Cardiac fibroblast (primary cell): Measurements from ENCODE around the gene AFF3.
A peak's percentile ranks its signal among the peaks of the same experiment; 100 is the strongest.

ENCODE experiments used
- DNase-seq, 2 donors: peaks; one replicate each; pipeline versions ENCODE4 v3.0.0 to v3.0.0-alpha.2; 2010; ENCODE audit warnings: low read depth in 2 of 2
- H3K4me3 ChIP-seq, 2 donors: replicated peaks in 1 of 2; 1 replicate in 1 of 2; 2 replicates in 1 of 2; pipeline ENCODE4 v1.5.1; 2011; ENCODE audit warnings: low read depth in 2 of 2, low read length in 2 of 2, mild to moderate bottlenecking in 2 of 2, moderate library complexity in 1 of 2
- TF ChIP-seq, protein P1 (sequence below): IDR thresholded peaks from one replicate; pipeline ENCODE4 v1.5.1; 2011; ENCODE audit warnings: low read depth, mild to moderate bottlenecking, low read length, inconsistent platforms

The AFF3 gene

DNA sequence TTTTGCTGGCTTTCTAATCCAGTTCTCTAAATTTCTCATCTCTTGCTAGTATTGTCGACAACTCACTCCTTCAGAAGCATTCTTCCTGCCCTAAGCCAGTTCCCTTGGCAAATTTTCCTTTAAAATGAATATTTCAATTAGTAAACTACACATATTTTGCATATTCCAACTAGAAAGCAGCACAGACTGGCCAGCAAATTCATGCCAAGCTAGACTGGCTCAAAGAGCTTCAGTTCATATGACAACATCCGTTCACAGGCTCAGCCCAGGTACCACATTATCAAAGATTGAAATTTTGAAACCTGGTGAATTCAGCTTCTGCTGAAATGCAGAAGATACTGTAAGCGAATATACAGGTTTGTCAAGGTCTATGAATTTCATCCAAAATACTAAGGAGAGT, 64.5 kb downstream of the AFF3 start:
- DNase-seq, result no peak
- TF ChIP-seq, protein P1, sequence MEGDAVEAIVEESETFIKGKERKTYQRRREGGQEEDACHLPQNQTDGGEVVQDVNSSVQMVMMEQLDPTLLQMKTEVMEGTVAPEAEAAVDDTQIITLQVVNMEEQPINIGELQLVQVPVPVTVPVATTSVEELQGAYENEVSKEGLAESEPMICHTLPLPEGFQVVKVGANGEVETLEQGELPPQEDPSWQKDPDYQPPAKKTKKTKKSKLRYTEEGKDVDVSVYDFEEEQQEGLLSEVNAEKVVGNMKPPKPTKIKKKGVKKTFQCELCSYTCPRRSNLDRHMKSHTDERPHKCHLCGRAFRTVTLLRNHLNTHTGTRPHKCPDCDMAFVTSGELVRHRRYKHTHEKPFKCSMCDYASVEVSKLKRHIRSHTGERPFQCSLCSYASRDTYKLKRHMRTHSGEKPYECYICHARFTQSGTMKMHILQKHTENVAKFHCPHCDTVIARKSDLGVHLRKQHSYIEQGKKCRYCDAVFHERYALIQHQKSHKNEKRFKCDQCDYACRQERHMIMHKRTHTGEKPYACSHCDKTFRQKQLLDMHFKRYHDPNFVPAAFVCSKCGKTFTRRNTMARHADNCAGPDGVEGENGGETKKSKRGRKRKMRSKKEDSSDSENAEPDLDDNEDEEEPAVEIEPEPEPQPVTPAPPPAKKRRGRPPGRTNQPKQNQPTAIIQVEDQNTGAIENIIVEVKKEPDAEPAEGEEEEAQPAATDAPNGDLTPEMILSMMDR, result no peak
- H3K4me3 ChIP-seq, result no peak overlapping the region

DNA sequence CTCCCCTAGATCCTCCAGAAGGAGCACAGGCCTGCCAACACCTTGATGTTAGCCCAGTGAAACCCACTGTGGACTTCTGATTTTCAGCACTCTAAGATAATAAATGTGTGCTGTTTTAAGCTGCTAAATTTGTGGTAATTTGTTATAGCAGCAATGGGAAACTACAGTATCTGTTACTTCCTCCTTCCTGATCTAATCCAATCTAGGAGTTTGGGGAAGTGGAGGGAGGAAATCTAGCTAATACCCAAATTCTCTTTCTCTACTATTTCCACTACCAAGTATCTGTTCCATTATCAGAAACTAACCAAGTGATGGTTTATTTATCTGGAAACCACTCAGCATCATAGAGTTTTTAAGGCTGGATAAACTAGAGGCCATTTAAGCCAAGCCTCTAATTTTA, 64.9 kb downstream of the AFF3 start:
- no peak overlapping the region for H3K4me3 ChIP-seq
- DNase-seq, result no peak
- TF ChIP-seq, protein P1, result no peak

DNA sequence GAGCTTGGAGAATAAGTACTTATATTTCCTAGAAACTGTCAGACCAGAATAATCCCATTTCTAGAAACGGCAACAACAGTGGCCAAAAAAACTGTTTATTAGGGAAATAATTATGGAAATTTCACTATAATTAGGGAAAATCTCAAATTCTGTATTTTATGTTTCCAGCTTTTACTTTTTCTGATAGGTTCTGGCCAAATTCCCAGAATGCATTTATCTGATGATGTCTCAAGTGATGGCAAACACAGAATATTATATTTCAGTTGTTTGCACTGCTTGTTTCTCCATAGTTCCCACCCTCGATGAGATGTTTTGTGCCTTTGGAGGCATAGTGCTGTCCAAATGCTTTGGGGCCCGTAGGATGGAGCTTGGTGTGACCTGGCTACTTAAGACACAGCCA, 66.9 kb downstream of the AFF3 start:
- TF ChIP-seq, protein P1, result no peak
- DNase-seq, result no peak
- H3K4me3 ChIP-seq, result no peak overlapping the region

DNA sequence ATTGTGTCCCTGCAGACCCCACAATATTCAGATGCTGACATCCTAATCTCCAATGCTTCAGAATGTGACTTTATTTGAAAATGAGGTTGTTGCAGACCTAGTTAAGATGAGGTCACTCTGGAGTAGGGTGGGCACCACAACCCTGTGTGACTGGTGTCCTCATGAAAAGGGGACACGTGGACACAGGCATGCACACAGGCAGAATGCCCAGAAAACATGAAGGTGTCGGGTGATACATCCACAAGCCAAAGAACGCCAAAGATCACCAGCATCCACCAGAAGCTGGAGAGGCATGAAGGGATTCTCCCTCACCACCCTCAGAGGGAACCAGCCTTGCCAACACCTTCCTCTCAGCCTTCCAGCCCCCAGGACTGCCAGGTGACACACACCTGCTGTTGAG, 69.3 kb downstream of the AFF3 start:
- TF ChIP-seq, protein P1, result no peak
- H3K4me3 ChIP-seq, result no peak overlapping the region
- DNase-seq, result no peak

DNA sequence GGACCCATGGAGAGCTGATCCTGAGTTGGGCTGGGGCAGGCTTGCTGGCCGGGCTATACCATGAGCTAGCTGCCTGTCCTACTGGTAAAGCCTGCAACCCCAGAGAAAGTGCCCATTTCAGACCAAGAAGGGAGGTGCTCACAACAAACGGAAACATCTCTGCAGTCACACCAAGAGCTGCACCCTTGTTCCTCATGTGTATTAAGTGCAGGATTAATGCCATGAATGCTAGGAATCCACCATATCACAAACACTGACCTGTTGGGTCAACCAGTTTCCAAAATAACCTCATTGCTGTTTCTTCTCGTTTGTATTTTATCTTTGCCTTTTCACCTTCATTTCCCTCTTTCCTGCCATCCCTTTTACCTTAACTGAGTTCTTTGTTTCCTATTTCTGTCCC, 69.9 kb downstream of the AFF3 start:
- no peak for DNase-seq
- TF ChIP-seq, protein P1, result no peak
- H3K4me3 ChIP-seq, result no peak overlapping the region

DNA sequence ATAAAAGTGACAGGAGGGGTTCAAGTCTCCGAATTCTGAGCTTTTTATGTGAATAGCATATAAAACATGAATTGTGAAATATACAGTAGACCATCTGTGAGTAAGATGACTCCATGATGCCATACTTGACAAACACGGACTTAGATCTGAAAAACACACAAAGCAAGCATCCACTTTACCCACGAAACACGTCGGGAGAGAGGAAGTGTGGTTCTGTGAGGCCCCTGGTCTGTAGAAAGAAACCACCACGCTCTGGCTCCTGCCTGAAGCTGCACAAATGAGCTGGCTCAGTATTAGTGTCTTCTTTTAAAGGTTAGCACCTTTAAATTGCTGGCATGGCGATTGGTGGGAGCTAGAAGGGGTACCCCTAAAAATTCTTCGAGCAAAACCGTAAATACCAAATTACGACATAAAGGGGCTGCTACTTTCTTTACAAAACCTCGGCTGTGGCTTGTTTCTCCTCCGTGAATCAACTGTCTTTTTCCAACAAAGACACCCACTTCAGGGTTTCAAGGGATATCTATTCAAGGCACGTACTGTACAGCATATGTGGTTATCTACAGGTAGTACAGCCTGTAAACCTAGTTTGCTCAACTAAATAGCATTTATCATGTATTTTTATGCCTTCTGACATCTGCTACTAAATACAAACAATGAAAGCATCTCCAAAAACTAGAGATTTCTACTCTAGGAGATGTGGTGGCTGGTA, 70.9 kb downstream of the AFF3 start:
- H3K4me3 ChIP-seq, result no peak overlapping the region
- no peak for DNase-seq
- TF ChIP-seq, protein P1, result no peak

DNA sequence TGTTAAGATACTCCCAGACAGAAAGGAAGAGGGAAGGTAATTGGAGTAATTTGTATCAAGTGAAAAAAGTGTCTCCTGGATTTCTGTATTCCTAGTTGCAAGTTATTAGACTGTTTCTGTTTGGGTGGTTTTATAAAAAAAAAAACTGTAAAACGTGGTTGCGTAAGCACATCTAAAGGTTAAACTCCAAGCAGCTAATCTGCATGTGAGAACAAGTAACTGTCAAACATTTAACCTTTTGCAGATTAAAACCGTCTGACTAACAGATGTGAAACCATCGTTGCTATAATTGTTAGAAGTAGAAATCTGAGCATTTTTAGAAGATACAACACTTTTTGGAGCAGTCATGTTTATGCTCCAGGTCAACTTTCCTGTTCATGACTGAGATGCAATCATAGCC, 72.3 kb downstream of the AFF3 start:
- peak in 1 of 2 donors; percentile 2 for DNase-seq
- no peak overlapping the region for H3K4me3 ChIP-seq
- TF ChIP-seq, protein P1, result no peak
